ENCODE results near the gene CCDC88C.
A peak's percentile ranks its signal among the peaks of the same experiment; 100 is the strongest.
"Not testable (repeated sequence)": the region's sequence is repeated elsewhere in the genome, so short reads cannot be mapped to it uniquely, and the experiment has no call there.

The CCDC88C gene

GRCh38 chr14:91418387-91419043 lies 895 bp upstream of the CCDC88C start:
- peak; percentile 64 to 70 for DNase-seq (ENCODE audit: low read depth in 2 of 2)

- DNase-seq (ENCODE audit: low read depth in 2 of 2): peak in 1 of 2 donors; percentile 58
Measured at GRCh38 chr14:91417983-91418386, 365 bp upstream of the CCDC88C start.

GRCh38 chr14:91416744-91417119 lies 888 bp downstream of the CCDC88C start:
- no peak for DNase-seq (ENCODE audit: low read depth in 2 of 2)

GRCh38 chr14:91415794-91416743 lies 1.6 kb downstream of the CCDC88C start:
- peak in 1 of 2 donors; percentile 52 for DNase-seq (ENCODE audit: low read depth in 2 of 2)

GRCh38 chr14:91414475-91414833 lies 3.2 kb downstream of the CCDC88C start:
- DNase-seq (ENCODE audit: low read depth in 2 of 2): no peak

- DNase-seq (ENCODE audit: low read depth in 2 of 2): no peak
Measured at GRCh38 chr14:91413547-91414474, 3.8 kb downstream of the CCDC88C start.

GRCh38 chr14:91412939-91413338 lies 4.7 kb downstream of the CCDC88C start:
- no peak for DNase-seq (ENCODE audit: low read depth in 2 of 2)

- no peak for DNase-seq (ENCODE audit: low read depth in 2 of 2)
Measured at GRCh38 chr14:91410771-91411536, 6.7 kb downstream of the CCDC88C start.

GRCh38 chr14:91409928-91410718 lies 7.5 kb downstream of the CCDC88C start:
- DNase-seq (ENCODE audit: low read depth in 2 of 2): no peak

- DNase-seq (ENCODE audit: low read depth in 2 of 2): not testable (repeated sequence)
Measured at GRCh38 chr14:91409240-91409639, 8.4 kb downstream of the CCDC88C start.

GRCh38 chr14:91406982-91407381 lies 10.6 kb downstream of the CCDC88C start:
- no peak for DNase-seq (ENCODE audit: low read depth in 2 of 2)

GRCh38 chr14:91406451-91406850 lies 11.2 kb downstream of the CCDC88C start:
- no peak for DNase-seq (ENCODE audit: low read depth in 2 of 2)

- no peak for DNase-seq (ENCODE audit: low read depth in 2 of 2)
Measured at GRCh38 chr14:91405724-91406435, 11.7 kb downstream of the CCDC88C start.

- DNase-seq (ENCODE audit: low read depth in 2 of 2): peak; percentile 46 to 64
Measured at GRCh38 chr14:91405241-91405721, 12.3 kb downstream of the CCDC88C start.

GRCh38 chr14:91402771-91403600 lies 14.6 kb downstream of the CCDC88C start:
- DNase-seq (ENCODE audit: low read depth in 2 of 2): no peak

- no peak for DNase-seq (ENCODE audit: low read depth in 2 of 2)
Measured at GRCh38 chr14:91402348-91402747, 15.3 kb downstream of the CCDC88C start.

GRCh38 chr14:91401751-91402150 lies 15.9 kb downstream of the CCDC88C start:
- no peak for DNase-seq (ENCODE audit: low read depth in 2 of 2)

- DNase-seq (ENCODE audit: low read depth in 2 of 2): no peak
Measured at GRCh38 chr14:91400696-91401095, 16.9 kb downstream of the CCDC88C start.

Data from stimulated activated CD8-positive, alpha-beta memory T cell treated with anti-CD3 and anti-CD28 coated beads, Interleukin-15, amount 100 ng/mL, for 4 hours (primary cell).